Measurements from ENCODE around the gene STX10. TPM values are rescaled to one million over a fixed set of nuclear protein-coding genes. Genes with fewer than 3 reads are reported as not detected.

STX10 gene
- total RNA-seq, 1 donor from 2014 or later = 42.9 TPM

- DNase-seq (ENCODE audit: low spot score) = no peak
- Mint-ChIP-seq H3K4me1 (ENCODE audit: low read depth) (peaks cover 2% of the 10 kb centered on the region), H3K36me3 (ENCODE audit: low read depth) (peaks cover 4% of the 10 kb centered on the region), H3K9me3 (ENCODE audit: low read depth) (no peaks in the 10 kb centered on the region), H3K27ac (ENCODE audit: unreplicated experiment) (no peak overlapping the region), H3K27me3 (ENCODE audit: low read depth) (peaks cover 2% of the 10 kb centered on the region), H3K4me3 (ENCODE audit: unreplicated experiment) (no peak overlapping the region)
- TF ChIP-seq, protein P1, sequence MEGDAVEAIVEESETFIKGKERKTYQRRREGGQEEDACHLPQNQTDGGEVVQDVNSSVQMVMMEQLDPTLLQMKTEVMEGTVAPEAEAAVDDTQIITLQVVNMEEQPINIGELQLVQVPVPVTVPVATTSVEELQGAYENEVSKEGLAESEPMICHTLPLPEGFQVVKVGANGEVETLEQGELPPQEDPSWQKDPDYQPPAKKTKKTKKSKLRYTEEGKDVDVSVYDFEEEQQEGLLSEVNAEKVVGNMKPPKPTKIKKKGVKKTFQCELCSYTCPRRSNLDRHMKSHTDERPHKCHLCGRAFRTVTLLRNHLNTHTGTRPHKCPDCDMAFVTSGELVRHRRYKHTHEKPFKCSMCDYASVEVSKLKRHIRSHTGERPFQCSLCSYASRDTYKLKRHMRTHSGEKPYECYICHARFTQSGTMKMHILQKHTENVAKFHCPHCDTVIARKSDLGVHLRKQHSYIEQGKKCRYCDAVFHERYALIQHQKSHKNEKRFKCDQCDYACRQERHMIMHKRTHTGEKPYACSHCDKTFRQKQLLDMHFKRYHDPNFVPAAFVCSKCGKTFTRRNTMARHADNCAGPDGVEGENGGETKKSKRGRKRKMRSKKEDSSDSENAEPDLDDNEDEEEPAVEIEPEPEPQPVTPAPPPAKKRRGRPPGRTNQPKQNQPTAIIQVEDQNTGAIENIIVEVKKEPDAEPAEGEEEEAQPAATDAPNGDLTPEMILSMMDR (IDR thresholded peaks at IDR 0.05) = no peak
Measured at GRCh38 chr19:13103581-13104359, 46.4 kb downstream of the STX10 start.

DNA sequence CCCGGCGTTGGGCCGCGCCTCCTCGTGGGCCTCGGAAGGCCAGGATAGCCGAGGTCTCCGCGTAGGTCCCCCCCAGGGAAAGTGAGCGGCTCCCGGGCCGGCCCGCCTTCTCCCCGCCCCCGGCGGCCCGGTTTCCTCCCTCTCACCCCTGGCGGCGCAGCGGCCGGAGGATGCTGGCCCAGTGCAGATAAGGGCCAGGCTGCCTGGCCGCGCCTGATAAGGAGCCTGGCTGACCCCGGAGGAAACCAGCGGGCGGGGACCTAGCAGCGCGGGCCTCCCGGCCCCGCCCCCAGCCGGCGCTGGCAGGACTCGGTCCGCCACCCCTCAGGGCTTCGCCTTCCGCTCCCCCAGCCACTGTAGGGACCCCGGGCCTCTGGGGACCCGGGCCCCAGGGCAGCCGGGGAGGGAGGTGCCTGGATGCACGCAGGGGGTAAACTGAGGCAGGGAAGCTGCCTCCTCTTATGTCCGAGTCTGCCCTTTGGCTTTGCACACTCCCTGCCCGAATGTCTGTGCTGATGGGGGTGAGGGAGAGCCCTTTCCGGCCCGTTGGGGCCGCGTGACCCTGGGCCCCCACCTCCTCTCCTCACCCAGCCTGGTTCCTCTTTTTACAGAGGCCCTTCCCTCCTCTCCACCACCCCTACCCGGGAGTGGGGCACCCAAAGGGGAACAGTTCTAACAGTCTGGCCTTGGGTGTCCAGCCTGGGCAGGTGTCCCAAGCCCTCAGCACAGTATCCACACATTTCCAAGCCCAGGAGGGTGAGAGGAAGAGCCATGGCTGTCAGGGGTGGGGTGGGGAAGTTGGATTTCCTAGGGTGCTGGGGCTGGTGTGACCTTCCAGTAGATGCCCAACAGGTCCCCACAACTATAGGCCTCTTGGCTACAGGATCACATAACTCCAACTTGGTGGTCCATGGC, 47.3 kb downstream of the STX10 start, which contains the start of gene LYL1:
TSS of gene LYL1 (minus strand) at position 193 of the 915 bp plus-strand sequence. CDS start 1,687 bp downstream, outside the sequence.
- Mint-ChIP-seq H3K36me3 (ENCODE audit: low read depth) (peaks cover 4% of the 10 kb centered on the region), H3K27me3 (ENCODE audit: low read depth) (peaks cover 5% of the 10 kb centered on the region), H3K4me3 (ENCODE audit: unreplicated experiment) (no peak within 1 kb of the TSS), H3K9me3 (ENCODE audit: low read depth) (no peaks in the 10 kb centered on the region), H3K4me1 (ENCODE audit: low read depth) (peaks cover 8% of the 10 kb centered on the region), H3K27ac (ENCODE audit: unreplicated experiment) (no peak within 1 kb of the TSS)
- TF ChIP-seq, protein P1 (IDR thresholded peaks at IDR 0.05) = peak; percentile 7
- no peak for DNase-seq (ENCODE audit: low spot score)

DNA sequence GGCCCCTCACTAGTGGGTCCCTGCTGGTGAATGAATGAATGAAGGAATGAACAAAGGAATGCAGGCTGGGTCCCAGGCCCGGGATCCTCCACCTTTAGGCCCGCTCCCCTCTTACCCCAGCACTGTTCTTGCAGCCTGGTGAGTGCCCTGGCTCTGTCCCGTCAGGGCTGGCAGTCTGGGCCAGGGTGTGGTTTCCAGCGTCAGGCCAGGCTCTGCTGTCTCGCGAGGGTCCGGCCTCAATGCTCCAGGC, 47.8 kb downstream of the STX10 start:
- H3K4me3 Mint-ChIP-seq (ENCODE audit: unreplicated experiment) = no peak overlapping the region
- TF ChIP-seq, protein P1 (IDR thresholded peaks at IDR 0.05) = no peak
- H3K27ac Mint-ChIP-seq (ENCODE audit: unreplicated experiment) = no peak overlapping the region
- H3K36me3 Mint-ChIP-seq (ENCODE audit: low read depth) = peaks cover 1% of the 10 kb centered on the region
- H3K27me3 Mint-ChIP-seq (ENCODE audit: low read depth) = peaks cover 5% of the 10 kb centered on the region
- DNase-seq (ENCODE audit: low spot score) = no peak
- H3K9me3 Mint-ChIP-seq (ENCODE audit: low read depth) = no peaks in the 10 kb centered on the region
- peaks cover 8% of the 10 kb centered on the region for H3K4me1 Mint-ChIP-seq (ENCODE audit: low read depth)

DNA sequence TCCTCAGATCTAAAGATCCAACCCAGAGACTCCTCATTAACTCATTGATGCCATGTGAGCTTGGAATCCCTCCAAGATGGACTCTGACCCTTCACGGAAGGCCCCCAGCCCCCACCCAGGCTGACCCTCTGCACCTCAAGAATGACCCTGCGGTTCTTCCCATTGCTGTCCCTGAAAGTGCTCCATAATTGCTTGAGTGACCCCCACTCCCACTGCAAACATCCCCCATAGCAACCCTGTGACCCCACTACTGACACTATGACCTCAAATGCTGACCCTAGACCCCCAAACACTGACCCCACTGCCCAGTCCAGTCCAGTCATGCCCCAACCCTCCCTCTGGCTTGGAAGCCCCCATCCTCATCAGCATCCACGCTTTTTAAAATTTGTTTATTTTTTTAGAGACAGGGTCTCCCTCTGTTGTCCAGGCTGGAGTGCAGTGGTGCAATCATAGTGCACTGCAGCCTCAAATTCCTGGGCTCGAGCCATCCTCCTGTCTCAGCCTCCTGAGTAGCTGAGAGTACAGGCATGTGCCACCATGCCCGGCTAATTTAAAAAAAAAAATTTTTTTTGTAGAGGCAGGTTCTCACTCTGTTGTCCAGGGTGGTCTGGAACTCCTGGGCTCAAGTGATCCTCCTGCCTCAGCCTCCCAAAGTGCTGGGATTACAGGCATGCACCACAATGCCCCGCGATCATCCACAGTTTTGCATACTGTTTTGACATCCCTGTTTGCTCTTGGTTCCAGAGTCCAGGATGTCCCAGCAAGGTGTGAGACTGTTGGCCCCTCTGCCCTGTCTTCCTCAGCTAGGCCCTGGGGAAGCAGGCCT, 48.4 kb downstream of the STX10 start:
- H3K4me1 Mint-ChIP-seq (ENCODE audit: low read depth) = peaks cover 11% of the 10 kb centered on the region
- H3K27ac Mint-ChIP-seq (ENCODE audit: unreplicated experiment) = no peak overlapping the region
- no peaks in the 10 kb centered on the region for H3K9me3 Mint-ChIP-seq (ENCODE audit: low read depth)
- peaks cover 3% of the 10 kb centered on the region for H3K36me3 Mint-ChIP-seq (ENCODE audit: low read depth)
- peaks cover 8% of the 10 kb centered on the region for H3K27me3 Mint-ChIP-seq (ENCODE audit: low read depth)
- no peak for DNase-seq (ENCODE audit: low spot score)
- TF ChIP-seq, protein P1 (IDR thresholded peaks at IDR 0.05) = no peak
- H3K4me3 Mint-ChIP-seq (ENCODE audit: unreplicated experiment) = no peak overlapping the region

All from chondrocyte (in vitro differentiated cells).